HT-29 (cell line): ENCODE results near the gene ATP6V0A1. TPM values are rescaled to one million over a fixed set of nuclear protein-coding genes. Genes with fewer than 3 reads are reported as not detected.

Experiments
- DNase-seq: peaks from one replicate; pipeline ENCODE4 v3.0.0-alpha.2; 2015; ENCODE audit warnings: low spot score
- small RNA-seq: library from RNA; depleted of rRNA; stranded (forward); fragments of <200 nt; gene quantifications from one replicate; pipeline ENCODE3, GENCODE V24; 2014
- total RNA-seq: library from RNA; depleted of rRNA; stranded (reverse); fragments of >200 nt; shearing (Covaris generic); gene quantifications from 2 replicates; pipeline ENCODE4 v1.2.3, GENCODE V29; 2014; rRNA removed

Gene ATP6V0A1
- total RNA-seq, 1 experiment from 2014 or later, result 38.4 TPM

DNA sequence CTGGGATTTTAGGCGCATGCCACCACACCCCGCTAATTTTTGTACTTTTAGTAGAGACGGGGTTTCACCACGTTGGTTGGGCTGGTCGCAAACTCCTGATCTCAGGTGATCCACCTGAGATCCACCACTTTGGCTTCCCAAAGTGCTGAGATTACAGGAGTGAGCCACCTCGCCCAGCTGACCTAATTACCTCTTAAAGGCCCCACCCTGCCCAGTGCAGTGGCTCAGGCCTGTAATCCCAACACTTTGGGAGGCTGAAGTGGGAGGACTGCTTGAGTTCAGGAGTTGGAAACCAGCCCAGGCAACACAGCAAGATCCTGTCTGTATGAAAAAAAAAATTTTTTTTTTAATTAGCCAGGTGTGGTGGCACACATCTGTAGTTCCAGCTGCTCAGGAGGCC lies 100.4 kb downstream of the ATP6V0A1 start:
- no peak for DNase-seq

DNA sequence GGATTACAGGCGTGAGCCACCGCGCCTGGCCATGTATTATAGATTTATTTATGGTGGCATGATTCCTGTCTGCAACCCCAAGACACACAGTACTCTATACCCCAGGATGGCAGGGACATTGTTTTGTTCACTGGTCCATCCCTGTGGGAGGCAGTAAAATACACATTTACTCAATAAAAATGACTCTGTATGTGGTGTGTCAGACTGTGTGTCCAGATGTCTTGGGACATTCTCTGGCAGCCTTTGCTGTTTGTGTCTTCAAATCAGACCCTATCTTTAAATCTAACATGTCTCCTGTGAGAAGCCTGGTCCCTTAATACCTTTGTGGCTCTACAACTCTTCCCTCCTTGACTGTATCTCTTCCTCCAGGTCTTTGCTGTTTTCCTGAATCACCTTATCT lies 101.6 kb downstream of the ATP6V0A1 start:
- DNase-seq, result no peak

DNA sequence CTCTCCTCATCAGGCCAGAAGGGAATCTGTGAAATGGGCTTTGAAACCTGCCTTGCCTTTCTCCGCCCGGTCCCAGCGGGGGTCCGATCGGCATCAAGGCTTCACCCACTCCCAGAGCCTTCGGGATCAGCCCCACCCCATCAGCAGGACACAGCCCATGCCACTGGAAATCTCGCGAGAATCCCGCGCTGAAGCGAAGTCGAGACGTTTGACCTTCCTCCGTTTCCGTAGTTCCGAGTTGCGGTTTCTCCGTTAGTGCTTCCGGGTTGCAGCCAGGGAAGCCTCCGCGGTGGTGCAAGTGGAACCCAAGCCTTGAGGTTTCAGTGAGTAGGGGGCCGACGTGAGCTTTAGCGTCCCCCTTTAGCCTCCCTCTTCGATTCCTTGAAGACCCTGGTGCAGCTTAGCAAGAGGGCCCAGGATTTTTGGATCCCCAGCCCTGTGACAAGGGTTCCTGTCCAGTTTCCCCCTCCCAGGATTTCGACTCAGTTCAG lies 103.3 kb downstream of the ATP6V0A1 start, which contains the start of gene COASY:
Gene COASY (plus strand): TSS at position 252 of the 491 bp plus-strand sequence. CDS start 475 bp downstream, outside the sequence.
- DNase-seq, result peak; percentile 98

DNA sequence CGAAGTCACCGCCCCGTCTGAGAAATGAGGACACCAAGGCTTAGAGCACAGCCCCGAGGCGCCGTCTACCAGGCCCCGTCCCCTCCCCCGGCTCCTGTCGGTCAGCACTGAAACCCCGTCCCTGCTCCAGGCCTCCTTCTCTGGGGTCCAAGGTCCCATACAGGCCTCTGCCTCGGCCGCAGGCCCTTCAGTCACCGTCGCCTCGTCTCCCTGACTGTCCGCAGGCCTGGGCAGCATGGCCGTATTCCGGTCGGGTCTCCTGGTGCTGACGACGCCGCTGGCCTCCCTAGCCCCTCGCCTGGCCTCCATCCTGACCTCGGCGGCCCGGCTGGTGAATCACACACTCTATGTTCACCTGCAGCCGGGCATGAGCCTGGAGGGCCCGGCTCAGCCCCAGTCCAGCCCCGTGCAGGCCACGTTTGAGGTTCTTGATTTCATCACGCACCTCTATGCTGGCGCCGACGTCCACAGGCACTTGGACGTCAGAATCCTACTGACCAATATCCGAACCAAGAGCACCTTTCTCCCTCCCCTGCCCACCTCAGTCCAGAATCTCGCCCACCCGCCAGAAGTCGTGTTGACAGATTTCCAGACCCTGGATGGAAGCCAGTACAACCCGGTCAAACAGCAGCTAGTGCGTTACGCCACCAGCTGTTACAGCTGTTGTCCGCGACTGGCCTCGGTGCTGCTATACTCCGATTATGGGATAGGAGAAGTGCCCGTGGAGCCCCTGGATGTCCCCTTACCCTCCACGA lies 103.9 kb downstream of the ATP6V0A1 start:
- peak; percentile 32 for DNase-seq

DNA sequence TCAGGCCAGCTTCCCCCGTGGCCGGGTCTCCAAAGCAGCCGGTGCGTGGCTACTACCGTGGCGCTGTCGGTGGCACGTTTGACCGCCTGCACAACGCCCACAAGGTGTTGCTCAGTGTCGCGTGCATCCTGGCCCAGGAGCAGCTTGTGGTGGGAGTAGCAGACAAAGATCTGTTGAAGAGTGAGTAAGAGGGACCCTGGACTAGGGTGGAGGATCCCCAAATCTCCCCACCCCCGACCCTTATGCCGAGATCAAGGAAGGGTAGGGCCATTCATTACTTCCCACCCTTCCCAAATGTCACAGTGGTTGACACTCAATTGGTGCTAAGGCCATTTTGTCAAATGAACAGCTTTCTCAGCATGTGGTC lies 104.4 kb downstream of the ATP6V0A1 start:
- DNase-seq, result peak; percentile 13

DNA sequence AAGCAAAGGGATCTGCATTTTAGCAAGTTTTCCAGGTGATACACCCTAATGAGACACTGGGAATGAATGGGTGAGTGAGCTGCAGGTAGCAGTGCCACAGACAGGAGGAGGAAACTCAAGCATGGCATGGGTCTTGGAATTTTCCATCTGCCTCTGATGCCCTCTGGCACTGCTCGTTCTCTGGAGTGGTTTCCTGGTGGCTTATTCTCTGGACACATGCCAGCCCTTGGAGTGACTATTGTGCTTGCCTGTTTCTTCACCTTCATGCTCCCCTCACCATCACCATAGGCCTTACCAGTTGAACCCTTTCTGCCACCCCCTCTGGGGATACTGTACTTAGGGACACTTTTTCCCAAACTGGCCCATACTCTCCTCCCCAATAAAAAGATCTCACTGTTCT lies 104.9 kb downstream of the ATP6V0A1 start:
- DNase-seq, result peak; percentile 78

DNA sequence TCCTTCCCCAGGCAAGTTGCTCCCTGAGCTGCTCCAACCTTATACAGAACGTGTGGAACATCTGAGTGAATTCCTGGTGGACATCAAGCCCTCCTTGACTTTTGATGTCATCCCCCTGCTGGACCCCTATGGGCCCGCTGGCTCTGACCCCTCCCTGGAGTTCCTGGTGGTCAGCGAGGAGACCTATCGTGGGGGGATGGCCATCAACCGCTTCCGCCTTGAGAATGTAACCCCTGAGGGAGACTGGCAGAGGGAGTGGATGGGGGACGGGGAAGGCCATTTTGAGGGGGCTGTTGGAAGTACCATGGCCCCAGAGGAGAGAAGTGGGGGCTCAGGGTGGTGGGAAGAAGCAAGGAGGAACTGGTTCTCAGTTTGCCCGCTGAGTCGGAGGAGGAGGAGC lies 105.3 kb downstream of the ATP6V0A1 start:
- DNase-seq, result no peak

DNA sequence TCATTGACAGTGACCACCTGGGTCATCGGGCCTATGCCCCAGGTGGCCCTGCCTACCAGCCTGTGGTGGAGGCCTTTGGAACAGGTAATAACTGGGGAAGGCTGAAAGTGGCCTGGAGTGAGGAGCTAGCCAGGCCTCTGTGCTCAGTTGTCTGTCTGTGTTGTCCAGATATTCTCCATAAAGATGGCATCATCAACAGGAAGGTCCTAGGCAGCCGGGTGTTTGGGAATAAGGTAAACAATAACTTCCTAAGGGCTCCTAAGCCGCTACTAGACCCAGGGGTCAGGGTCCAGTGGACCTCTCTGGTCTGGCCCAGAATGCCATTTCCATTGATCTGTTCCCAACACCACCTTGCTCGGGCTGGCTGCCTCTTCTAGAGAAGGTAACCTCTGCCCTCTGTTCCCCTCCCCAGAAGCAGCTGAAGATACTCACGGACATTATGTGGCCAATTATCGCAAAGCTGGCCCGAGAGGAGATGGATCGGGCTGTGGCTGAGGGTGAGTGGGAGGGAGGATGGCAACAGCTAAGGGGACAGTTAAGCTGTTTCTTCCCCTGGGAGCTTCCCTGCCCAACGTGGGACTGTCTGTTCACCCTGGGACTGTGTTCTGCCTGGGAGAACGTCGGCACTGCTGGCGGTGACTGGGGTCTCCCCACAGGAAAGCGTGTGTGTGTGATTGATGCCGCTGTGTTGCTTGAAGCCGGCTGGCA lies 106.3 kb downstream of the ATP6V0A1 start:
- DNase-seq, result no peak

DNA sequence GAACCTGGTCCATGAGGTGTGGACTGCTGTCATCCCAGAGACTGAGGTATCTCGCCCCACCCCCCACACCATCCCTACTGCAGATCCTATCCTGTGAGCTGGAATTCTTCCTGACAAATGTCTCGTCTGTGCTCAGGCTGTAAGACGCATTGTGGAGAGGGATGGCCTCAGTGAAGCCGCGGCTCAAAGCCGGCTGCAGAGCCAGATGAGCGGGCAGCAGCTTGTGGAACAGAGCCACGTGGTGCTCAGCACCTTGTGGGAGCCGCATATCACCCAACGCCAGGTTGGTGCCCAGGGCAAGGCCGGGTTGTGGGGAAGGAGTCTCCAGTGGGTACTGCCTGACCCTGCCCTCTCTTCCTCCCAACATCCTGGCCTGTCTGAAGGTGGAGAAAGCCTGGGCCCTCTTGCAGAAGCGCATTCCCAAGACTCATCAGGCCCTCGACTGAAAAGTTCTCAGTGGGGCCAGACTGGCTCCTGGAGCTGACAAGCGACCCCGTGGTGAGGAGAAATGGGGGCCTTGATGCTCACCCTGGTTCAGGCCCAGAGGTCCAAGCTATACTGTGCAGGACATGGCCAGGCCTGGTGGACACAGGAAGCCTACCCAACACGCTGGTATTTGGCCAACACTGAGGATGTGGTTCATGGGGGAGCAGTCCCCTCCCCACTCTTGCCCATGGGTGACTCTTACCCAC lies 107.0 kb downstream of the ATP6V0A1 start:
- no peak for DNase-seq

DNA sequence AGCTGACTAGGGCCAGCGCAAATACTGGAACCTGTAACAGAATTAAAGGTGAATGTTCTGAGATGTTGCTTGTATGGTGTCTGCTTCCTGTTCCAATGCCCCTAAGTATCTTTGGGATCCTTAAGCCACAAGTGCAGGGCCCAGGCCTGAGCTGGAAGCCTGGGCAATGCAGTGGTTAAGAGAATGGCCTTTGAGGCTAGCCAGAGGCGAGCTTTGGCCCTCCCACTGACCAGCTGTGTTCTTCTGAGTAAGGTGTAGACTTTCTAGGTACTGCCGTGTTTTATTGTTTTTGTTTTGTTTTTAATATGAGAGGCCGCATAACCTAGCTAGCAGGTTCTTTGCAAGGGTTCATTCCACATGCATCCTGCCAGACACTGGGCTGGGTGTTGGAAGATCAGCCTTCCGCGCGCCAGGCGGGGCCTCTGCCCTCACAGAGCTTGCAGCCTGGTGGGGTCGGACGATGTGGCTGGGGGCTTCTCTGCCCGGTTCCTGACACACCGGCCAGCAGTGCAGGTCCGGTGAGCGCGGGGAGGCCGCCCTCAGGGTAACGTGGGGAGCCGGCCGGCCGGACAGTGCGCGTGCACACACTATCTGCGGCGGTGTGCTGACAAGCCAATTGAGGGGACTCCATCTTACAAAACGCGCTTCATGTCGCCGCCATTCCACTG lies 107.7 kb downstream of the ATP6V0A1 start:
- DNase-seq, result no peak

DNA sequence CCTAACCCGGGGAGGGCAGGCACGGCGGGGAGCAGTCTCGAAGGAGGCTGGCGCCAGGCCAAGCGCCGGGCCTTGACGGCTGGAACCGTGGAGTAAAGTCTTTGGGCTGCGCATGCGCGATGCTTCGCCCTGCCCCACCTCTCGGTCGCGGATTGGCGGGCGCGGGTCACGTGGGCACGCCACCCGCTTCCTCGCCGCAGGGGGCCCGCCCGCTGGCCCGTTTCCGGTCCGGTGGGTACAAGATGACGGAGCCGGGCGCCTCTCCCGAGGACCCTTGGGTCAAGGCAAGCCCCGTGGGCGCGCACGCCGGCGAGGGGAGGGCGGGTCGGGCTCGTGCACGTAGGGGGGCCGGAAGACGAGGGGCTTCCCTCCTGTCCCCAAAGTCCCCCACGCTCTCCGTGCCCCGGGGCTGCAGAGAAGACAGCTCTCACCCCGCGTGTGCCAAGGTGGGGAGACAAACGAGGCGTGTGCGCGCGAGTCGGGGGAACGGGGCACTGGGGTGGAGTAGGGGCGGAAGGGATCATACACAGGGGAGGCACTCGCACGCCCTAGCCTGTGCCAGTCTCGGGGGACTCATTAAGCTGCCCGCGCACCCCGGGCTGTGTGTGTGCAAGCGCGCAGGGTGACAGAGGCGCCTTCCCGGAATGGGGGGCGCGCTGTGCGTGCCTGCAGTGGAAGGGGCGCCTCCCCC lies 108.3 kb downstream of the ATP6V0A1 start, which contains the start of gene MLX:
Gene MLX (plus strand): TSS at position 218 of the 691 bp plus-strand sequence. CDS start 25 bp downstream, at position 243.
- peak; percentile 96 for DNase-seq

DNA sequence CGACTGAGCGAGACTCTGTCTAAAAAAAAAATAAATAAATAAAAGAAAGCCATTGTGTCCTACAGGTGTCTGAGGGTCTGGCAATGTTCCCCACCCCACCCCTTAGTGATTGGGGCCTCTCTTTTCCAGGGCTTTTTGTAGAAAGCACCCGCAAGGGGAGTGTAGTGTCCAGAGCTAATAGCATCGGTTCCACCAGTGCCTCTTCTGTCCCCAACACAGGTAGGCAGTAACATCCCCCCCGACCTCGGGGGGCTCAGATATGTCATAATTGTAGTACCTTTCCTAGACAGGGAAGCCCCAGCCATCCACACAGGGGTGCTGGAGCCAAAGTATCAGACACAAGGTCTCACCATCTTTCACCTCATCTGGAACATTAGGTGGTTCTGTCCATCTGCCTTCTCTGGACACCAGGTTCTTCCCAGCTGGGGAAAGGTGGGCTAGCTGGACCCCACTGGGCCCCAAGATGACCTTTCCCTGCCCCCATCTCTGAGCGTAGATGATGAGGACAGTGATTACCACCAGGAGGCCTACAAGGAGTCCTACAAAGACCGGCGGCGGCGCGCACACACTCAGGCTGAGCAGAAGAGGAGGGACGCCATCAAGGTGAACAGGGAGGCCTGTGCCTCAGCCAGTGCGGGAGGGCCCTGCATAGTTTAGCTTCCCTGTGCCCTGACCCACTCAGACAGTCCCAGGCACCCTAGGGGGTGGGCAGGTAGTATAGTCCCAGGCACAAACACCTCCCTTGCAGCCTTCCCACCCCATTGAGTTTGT lies 109.8 kb downstream of the ATP6V0A1 start:
- DNase-seq, result no peak

DNA sequence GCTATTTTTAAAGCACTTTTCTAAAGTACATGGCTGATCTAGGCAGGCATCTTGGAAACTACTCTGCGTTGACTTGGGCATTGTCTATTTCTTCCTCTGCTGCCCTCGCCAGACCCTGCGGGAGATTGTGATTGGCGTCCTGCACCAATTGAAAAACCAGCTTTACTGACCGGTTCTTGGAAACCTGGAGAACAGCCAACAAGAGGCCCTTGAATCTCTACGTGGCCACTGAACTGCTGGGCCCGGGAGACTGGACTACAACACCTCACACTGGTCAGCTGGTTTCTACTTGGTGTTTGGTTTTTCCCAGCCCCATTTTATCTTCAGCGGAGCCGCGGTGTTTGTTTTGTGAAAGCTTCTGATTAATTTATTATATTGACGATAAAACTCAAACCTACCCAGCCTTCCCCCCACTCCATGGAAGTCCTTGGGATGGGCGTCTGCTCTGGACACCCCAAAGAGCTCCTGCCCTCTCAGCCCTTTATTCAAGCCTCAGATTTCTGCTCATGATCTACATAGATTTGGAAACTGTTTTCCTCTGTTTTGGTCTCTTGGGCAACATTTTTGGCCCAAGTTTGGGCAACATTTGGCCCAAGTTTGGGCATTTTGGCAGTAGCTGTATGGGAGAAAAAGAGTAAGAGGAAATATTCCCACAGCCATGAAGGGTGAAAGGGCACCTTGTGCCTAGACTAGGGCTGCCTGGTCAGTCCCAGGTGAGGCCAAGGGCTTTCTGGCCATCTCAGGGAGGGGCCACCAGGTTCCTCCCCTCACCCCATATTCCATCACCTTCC lies 113.0 kb downstream of the ATP6V0A1 start:
- DNase-seq, result no peak

Small RNAs within 50 kb of the gene (small RNA-seq; reads per million reads assigned to genes)
- gene MIR548AT (not detected), gene RNU7-97P (not detected)

Other genes with a start within 250 kb of the ATP6V0A1 start
- 11.1 and 13.9 TPM in 2 replicates for gene STAT5B, start 182.5 kb upstream of the ATP6V0A1 start, total RNA-seq
- gene STAT5A, start 170.4 kb upstream of the ATP6V0A1 start, total RNA-seq, result 11.3 and 11.7 TPM in 2 replicates
- 30.9 and 38.0 TPM in 2 replicates for gene STAT3, start 70.4 kb upstream of the ATP6V0A1 start, total RNA-seq
- 48.7 and 56.6 TPM in 2 replicates for gene CAVIN1, start 35.6 kb upstream of the ATP6V0A1 start, total RNA-seq
- 54.9 and 65.5 TPM in 2 replicates for gene NAGLU, start 77.4 kb downstream of the ATP6V0A1 start, total RNA-seq
- 0.91 and 1.7 TPM in 2 replicates for gene HSD17B1, start 94.0 kb downstream of the ATP6V0A1 start, total RNA-seq
- gene COASY, start 103.3 kb downstream of the ATP6V0A1 start, total RNA-seq, result 82.1 and 103 TPM in 2 replicates
- gene MLX, start 108.2 kb downstream of the ATP6V0A1 start, total RNA-seq, result 55.9 and 63.1 TPM in 2 replicates
- 12.4 and 16.0 TPM in 2 replicates for gene PSMC3IP, start 118.9 kb downstream of the ATP6V0A1 start, total RNA-seq
- 38.1 and 44.7 TPM in 2 replicates for gene RETREG3, start 150.5 kb downstream of the ATP6V0A1 start, total RNA-seq
- gene TUBG1, start 150.8 kb downstream of the ATP6V0A1 start, total RNA-seq, result 123 and 127 TPM in 2 replicates
- gene TUBG2, start 200.4 kb downstream of the ATP6V0A1 start, total RNA-seq, result 7.4 and 8.7 TPM in 2 replicates
- gene PLEKHH3, start 218.1 kb downstream of the ATP6V0A1 start, total RNA-seq, result 34.2 and 49.4 TPM in 2 replicates
- not detected in 2 replicates for gene CCR10, start 223.0 kb downstream of the ATP6V0A1 start, total RNA-seq
- gene CNTNAP1, start 223.7 kb downstream of the ATP6V0A1 start, total RNA-seq, result 0.08 and 0.23 TPM in 2 replicates